H1 (cell line): Measurements from ENCODE around the gene CAMK2B. TPM values are rescaled to one million over a fixed set of nuclear protein-coding genes. Genes with fewer than 3 reads are reported as not detected.

Experiments
- SIN3A ChIP-seq, 2 experiments: IDR thresholded peaks in 1 of 2; conservative IDR thresholded peaks in 1 of 2; 2 replicates each; pipeline ENCODE4 v1.6.1; 2011 to 2012; ENCODE audit warnings: low read length in 2 of 2, improper control_type of control experiment in 1 of 2, low read depth in 1 of 2, mild to moderate bottlenecking in 1 of 2
- polyA plus RNA-seq, 7 experiments: library from polyadenylated mRNA; depleted of rRNA in 3 of 7; stranded (reverse) in 5 of 7; unstranded in 2 of 7; fragments of >200 nt in 5 of 7; fragments of 200-250 nt in 2 of 7; gene quantifications; 1 replicate in 5 of 7; 2 replicates in 1 of 7; 4 replicates in 1 of 7; pipeline versions ENCODE4 v1.2.1 to v1.2.3, GENCODE V29; 2011 to 2013; ENCODE audit warnings: missing spikeins in 2 of 7, mixed read lengths in 2 of 7
- total RNA-seq: library from RNA; stranded (reverse); fragmentation: NEBNext Ultra II Directional; extraction: Animal tissue kit (Norgen Biotek cat#: 25700); gene quantifications from 2 replicates; pipeline ENCODE4 v1.2.1, GENCODE V29; 2021

Gene CAMK2B
- total and polyA plus RNA-seq, 2 of the 8 experiments (the other 6 are each of a cell fraction or from before 2014, with no cell fraction given) = 0.05 to 0.15 TPM

DNA sequence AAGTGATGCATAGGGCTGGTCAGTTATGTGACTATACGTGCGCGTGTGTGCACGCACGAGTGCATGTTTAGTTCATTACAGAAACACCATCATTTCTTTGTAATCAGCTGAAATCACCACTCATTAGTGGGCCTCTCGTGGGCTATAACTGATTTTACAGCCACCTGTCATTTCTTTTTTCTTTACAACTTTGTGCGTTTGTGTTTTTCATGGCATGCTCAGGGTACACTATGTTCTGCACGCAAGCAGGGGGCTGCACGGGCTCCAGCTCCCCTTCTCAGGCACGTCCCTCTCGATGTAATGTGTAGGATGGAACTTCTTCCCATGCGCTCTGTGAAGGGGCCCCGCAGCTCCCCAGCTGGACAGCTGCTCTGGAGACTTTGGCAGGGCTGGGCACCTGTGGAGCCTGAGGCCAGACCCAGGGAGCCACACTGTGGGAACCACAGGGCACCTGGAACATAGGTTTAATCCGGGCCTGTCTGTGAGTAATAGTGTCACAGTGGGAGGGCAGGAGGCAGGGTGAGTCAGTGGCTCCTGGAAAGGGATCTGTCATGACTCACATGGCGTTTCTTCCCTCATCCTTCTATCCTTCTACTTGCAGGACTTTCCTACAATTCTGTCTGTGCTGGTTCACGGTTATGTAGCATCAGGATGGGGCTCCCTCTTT lies 141.1 kb downstream of the CAMK2B start (continued):
- no peak for TF ChIP-seq SIN3A (conservative IDR thresholded peaks at IDR 0.05 in 1 of 2, IDR thresholded peaks at IDR 0.05 in 1 of 2; ENCODE audit: low read depth in 1 of 2, low read length in 2 of 2)
